GM12864 (cell line): ENCODE results near the gene ST6GALNAC5.

Source experiments
- DNase-seq: peaks from one replicate; pipeline ENCODE4 v3.0.0-alpha.2; 2011; ENCODE audit warnings: low read depth
- H3K4me3 ChIP-seq: 2 replicates; pipeline ENCODE4 v1.5.1; 2011; ENCODE audit warnings: mild to moderate bottlenecking, low read depth, low read length, control low read depth
- TF ChIP-seq, protein P1 (sequence below): IDR thresholded peaks from 2 replicates; pipeline ENCODE4 v1.5.1; 2011; ENCODE audit warnings: low read depth, mild to moderate bottlenecking, moderate library complexity, low read length, control low read depth, inconsistent platforms; ENCODE audit errors: missing control alignments

The ST6GALNAC5 gene

DNA sequence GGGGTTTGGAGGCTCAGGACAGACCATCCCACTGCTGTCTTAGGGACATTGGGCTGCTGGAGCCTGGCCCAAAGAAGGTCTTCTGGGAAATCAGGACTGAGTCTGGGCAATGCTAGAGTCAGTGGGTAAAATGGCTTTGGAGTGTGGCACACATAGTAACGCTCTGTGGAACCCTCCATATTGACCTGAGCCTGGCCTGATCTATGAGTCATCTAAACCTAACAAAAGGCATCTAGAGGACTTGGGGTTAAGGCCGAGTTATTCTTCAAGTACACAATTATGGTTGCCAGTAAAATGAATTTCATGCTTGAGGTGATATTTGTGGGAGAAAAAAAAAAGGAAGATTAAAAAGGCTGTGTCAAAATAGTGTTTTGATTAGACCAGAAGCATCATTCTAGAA is 77.7 kb downstream of the ST6GALNAC5 start:
- H3K4me3 ChIP-seq: no peak overlapping the region
- TF ChIP-seq, protein P1, sequence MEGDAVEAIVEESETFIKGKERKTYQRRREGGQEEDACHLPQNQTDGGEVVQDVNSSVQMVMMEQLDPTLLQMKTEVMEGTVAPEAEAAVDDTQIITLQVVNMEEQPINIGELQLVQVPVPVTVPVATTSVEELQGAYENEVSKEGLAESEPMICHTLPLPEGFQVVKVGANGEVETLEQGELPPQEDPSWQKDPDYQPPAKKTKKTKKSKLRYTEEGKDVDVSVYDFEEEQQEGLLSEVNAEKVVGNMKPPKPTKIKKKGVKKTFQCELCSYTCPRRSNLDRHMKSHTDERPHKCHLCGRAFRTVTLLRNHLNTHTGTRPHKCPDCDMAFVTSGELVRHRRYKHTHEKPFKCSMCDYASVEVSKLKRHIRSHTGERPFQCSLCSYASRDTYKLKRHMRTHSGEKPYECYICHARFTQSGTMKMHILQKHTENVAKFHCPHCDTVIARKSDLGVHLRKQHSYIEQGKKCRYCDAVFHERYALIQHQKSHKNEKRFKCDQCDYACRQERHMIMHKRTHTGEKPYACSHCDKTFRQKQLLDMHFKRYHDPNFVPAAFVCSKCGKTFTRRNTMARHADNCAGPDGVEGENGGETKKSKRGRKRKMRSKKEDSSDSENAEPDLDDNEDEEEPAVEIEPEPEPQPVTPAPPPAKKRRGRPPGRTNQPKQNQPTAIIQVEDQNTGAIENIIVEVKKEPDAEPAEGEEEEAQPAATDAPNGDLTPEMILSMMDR: no peak
- no peak for DNase-seq

DNA sequence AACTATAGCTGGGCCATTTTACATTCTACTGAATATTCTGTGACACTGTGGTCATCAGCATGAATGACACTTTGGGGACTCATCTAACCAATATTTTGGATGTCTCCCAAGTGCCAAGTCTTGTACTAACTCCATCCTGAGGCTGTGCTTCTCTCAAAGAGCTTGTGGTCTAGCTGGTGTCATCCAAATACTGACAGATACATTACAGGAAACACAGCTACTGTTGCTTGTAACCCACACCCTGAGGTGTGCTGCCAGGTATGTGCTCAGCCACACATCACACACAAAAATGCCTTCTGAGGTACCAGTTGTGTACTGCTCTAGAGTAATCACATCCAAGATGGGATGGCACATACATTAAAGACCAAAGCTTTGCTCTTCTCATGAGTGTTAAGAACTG is 81.6 kb downstream of the ST6GALNAC5 start:
- no peak for DNase-seq
- TF ChIP-seq, protein P1: no peak
- no peak overlapping the region for H3K4me3 ChIP-seq

DNA sequence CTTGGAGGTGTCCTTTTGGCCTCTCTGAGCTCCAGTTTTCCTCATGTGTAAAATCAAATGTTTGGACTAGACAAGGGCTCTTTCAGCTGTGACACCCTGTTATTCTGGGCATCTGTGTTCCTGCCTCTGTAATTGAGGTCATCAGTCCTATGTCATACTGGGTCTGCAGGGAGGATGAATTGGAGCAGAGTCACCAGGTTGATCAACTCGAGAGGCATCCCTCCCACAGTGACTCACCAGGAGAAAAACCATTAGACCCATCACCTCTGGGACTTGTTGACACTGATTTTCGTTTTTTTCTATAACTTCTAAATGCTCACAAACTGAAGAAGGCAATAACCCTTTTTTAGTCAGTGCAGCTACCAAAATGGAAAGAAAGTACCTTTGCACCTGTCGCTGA is 82.2 kb downstream of the ST6GALNAC5 start:
- no peak for DNase-seq
- no peak overlapping the region for H3K4me3 ChIP-seq
- TF ChIP-seq, protein P1: no peak

DNA sequence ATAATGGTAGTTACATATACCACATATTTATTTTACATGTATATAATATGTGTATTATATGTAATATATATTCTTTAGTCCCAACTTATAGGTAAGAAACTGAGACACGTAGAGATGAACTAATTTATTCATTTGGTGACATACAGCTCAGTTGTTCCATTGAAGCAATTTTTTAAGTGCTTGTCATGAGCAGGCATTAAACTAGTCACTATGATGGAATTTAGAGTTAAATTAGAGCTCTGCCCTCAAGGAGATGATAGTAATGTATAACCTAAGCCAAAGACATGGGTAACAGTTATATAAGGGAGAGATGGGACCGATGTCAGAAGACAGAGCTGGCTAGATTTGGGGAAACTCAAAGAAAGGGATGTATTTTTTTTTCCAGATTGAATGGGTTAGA is 83.0 kb downstream of the ST6GALNAC5 start:
- TF ChIP-seq, protein P1: no peak
- no peak for DNase-seq
- no peak overlapping the region for H3K4me3 ChIP-seq

DNA sequence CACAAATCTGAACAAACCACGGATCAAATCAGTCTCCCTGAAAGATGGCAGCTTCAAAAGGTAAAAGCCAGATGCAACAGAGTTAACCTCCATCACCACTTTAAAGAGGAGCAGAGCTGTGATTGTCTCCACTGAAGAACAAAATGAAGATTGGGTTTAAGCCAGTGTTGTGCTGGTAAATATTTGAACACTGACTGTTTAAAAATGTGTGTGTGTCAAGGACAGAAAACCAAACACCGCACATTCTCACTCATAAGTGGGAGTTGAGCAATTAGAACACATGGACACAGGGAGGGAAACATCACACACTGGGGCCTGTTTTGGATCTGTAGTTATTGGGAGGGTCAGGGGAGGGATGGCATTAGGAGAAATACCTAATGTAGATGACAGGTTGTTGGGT is 83.9 kb downstream of the ST6GALNAC5 start:
- no peak for DNase-seq
- TF ChIP-seq, protein P1: no peak
- H3K4me3 ChIP-seq: no peak overlapping the region

DNA sequence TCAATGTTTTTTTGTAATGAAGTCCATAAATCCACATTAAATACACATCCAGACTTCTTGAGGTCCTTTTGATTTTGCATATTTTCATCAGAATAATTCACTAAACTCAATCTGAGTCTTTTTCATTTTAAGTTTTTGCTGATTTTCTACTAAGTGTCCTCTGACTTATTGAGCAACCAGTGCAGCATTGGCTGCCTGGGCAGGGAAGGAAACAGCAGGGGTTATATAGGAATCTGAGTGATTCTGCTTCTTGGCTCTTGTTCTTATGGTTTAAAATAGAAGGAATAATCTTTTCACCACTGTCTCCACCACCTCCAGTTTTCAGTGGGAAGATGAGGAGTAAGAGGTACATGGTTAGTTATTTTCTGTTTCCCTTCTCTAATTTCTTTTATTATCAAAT is 88.4 kb downstream of the ST6GALNAC5 start:
- TF ChIP-seq, protein P1: no peak
- no peak for DNase-seq

DNA sequence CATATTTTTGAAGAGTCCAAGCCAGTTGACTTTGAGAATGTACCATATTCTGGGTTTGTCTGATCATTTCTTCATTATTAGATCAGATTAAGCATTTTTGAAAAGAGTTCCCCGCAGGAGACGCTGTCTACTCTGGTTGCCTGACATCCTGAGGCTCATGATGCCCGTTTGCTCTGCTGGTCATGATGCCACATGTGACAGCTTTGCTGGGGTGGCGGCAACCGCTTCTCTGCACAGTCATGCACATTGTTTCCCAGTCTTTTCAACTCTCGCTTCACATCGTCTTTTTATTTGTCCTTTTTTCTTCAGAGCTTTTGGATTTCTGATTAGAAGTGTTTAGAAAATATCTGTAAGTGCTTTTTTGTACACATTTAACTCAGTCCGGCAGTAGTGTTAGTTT is 90.7 kb downstream of the ST6GALNAC5 start:
- no peak overlapping the region for H3K4me3 ChIP-seq
- TF ChIP-seq, protein P1: no peak

More for the DNA sequence above, 88.4 kb downstream of the ST6GALNAC5 start:
- H3K4me3 ChIP-seq: no peak overlapping the region

More for the DNA sequence above, 90.7 kb downstream of the ST6GALNAC5 start:
- no peak for DNase-seq
